Neural cell (in vitro differentiated cells): ENCODE measurements around the gene ANXA9. TPM values are rescaled to one million over a fixed set of nuclear protein-coding genes. Genes with fewer than 3 reads are reported as not detected.

Source experiments
- H2AFZ ChIP-seq: fragments of 200-600, 300-800 bp; sonication (generic), shearing (Covaris generic); 2 replicates; pipeline ENCODE4 v1.6.0; 2014; ENCODE audit warnings: low read depth, mild to moderate bottlenecking, antibody characterized with exemption, low read length, moderate library complexity
- H3F3A ChIP-seq: fragments of 200-600 bp; shearing (Covaris generic); 2 replicates; pipeline ENCODE4 v1.6.1; 2016; ENCODE audit warnings: mild to moderate bottlenecking, moderate library complexity, mixed read lengths, antibody characterized with exemption, low read length; ENCODE audit not compliant: insufficient read depth, poor library complexity, severe bottlenecking
- H3K27ac ChIP-seq: fragments of 200-600, 300-800 bp; sonication (generic), shearing (Covaris generic); 2 replicates; pipeline ENCODE4 v1.5.1; 2014; ENCODE audit warnings: mild to moderate bottlenecking, low read length, moderate library complexity
- H3K27me3 ChIP-seq: fragments of 300-800, 200-600 bp; sonication (generic), shearing (Covaris generic); 2 replicates; pipeline ENCODE4 v1.6.0; 2014; ENCODE audit warnings: mild to moderate bottlenecking, low read depth, low read length, moderate library complexity; ENCODE audit not compliant: insufficient read depth
- H3K36me3 ChIP-seq: fragments of 300-800, 200-600 bp; sonication (generic), shearing (Covaris generic); 2 replicates; pipeline ENCODE4 v1.5.1; 2014; ENCODE audit warnings: mild to moderate bottlenecking, antibody characterized with exemption, low read length, moderate library complexity; ENCODE audit not compliant: insufficient read depth
- H3K4me2 ChIP-seq: fragments of 300-800, 200-600 bp; sonication (generic), shearing (Covaris generic); 2 replicates; pipeline ENCODE4 v1.6.0; 2014; ENCODE audit warnings: mild to moderate bottlenecking, low read length
- H3K4me3 ChIP-seq: fragments of 300-800, 200-600 bp; sonication (generic), shearing (Covaris generic); 2 replicates; pipeline ENCODE4 v1.5.1; 2014; ENCODE audit warnings: mild to moderate bottlenecking, low read length, moderate library complexity
- H3K79me2 ChIP-seq: fragments of 200-600 bp; shearing (Covaris generic); replicated peaks from 2 replicates; pipeline ENCODE4 v1.6.0; 2014; ENCODE audit warnings: mild to moderate bottlenecking, low read length, moderate library complexity; ENCODE audit not compliant: insufficient read depth
- H3K9ac ChIP-seq: fragments of 300-800, 200-600 bp; sonication (generic), shearing (Covaris generic); 2 replicates; pipeline ENCODE4 v1.6.1; 2016; ENCODE audit warnings: mild to moderate bottlenecking, low read length, mixed read lengths
- H3K9me2 ChIP-seq: fragments of 200-600 bp; shearing (Covaris generic); 2 replicates; pipeline ENCODE4 v1.6.1; 2016; ENCODE audit warnings: mild to moderate bottlenecking, low read length, mixed read lengths; ENCODE audit not compliant: insufficient read depth
- H3K9me3 ChIP-seq: fragments of 200-600, 300-800 bp; sonication (generic), shearing (Covaris generic); 2 replicates; pipeline ENCODE4 v1.6.1; 2016; ENCODE audit warnings: mild to moderate bottlenecking, mixed run types, low read length, moderate library complexity, mixed read lengths
- H4K20me1 ChIP-seq: fragments of 200-600 bp; shearing (Covaris generic); 2 replicates; pipeline ENCODE4 v1.6.1; 2016; ENCODE audit warnings: mild to moderate bottlenecking, mixed run types; ENCODE audit not compliant: insufficient read depth
- EP300 ChIP-seq: fragments of 450-650 bp; conservative IDR thresholded peaks from 2 replicates; pipeline ENCODE4 v1.6.1; 2014; ENCODE audit warnings: antibody characterized with exemption, mild to moderate bottlenecking, moderate library complexity; ENCODE audit not compliant: poor library complexity, severe bottlenecking
- EZH2 ChIP-seq: fragments of 200-600, 300-800 bp; shearing (Covaris generic), sonication (generic); IDR thresholded peaks from 2 replicates; pipeline ENCODE4 v1.6.1; 2014; ENCODE audit warnings: antibody characterized with exemption, low read length, borderline replicate concordance, mild to moderate bottlenecking; ENCODE audit not compliant: insufficient read depth, poor library complexity, severe bottlenecking
- MXI1 ChIP-seq: fragments of 450-650 bp; conservative IDR thresholded peaks from 2 replicates; pipeline ENCODE4 v1.6.1; 2014; ENCODE audit warnings: antibody characterized with exemption, mild to moderate bottlenecking; ENCODE audit not compliant: poor library complexity, severe bottlenecking
- RAD21 ChIP-seq: fragments of 450-650 bp; conservative IDR thresholded peaks from 2 replicates; pipeline ENCODE4 v1.6.1; 2014; ENCODE audit warnings: antibody characterized with exemption, mild to moderate bottlenecking, moderate library complexity
- SMC3 ChIP-seq: fragments of 450-650 bp; conservative IDR thresholded peaks from 2 replicates; pipeline ENCODE4 v1.6.1; 2014; ENCODE audit warnings: antibody characterized with exemption, mild to moderate bottlenecking, moderate library complexity; ENCODE audit not compliant: poor library complexity
- TAF1 ChIP-seq: IDR thresholded peaks from 2 replicates; pipeline ENCODE4 v1.6.1; 2012; ENCODE audit warnings: low read depth
- polyA plus RNA-seq: library from polyadenylated mRNA; depleted of rRNA; stranded (reverse); fragments of >200 nt; gene quantifications from 2 replicates; pipeline ENCODE4 v1.2.3, GENCODE V29; 2014
- TF ChIP-seq, protein P1 (sequence below): fragments of 450-650 bp; IDR thresholded peaks from 2 replicates; pipeline ENCODE4 v1.5.1; 2014; ENCODE audit warnings: antibody characterized with exemption, mild to moderate bottlenecking, moderate library complexity; ENCODE audit not compliant: poor library complexity, severe bottlenecking
- TF ChIP-seq, protein P2 (sequence below): IDR thresholded peaks from 2 replicates; pipeline ENCODE4 v1.6.1; 2012; ENCODE audit warnings: borderline replicate concordance

The ANXA9 gene
- polyA plus RNA-seq, 1 donor from 2014 or later = not detected

GRCh38 chr1:150974580-150975478, 7.3 kb upstream of the ANXA9 start, which contains the start of gene CERS2:
Gene CERS2 (minus strand): TSS chr1:150974835. CDS start chr1:150969090, 5,745 bp downstream.
- Histone ChIP-seq H2AFZ (peak within 1 kb of the TSS; percentile 73), H3F3A (no peaks in the 10 kb centered on the region)

DNA sequence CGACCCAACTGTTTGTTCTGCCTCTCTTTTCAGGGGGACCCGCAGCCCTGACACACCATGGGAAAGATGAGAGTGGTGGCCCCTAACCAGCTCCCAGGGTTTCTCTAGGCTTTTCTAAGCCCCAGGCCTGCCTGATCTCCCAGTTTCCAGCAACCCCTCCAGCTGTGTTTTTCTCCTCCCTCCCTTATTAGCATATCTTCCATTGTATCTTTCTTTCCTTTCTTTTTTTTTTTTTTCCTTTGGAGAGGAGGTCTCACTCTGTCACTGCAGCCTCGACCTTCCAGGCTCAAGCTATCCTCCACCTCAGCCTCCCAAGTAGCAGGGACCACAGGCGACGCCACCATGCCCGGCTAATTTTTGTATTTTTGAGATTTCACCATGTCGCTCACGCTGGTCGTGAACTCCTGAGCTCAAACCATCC, 5.7 kb upstream of the ANXA9 start:
- no peak overlapping the region for H3K4me2 ChIP-seq
- no peaks in the 10 kb centered on the region for H3F3A ChIP-seq
- no peaks in the 10 kb centered on the region for H4K20me1 ChIP-seq
- H3K27me3 ChIP-seq = no peaks in the 10 kb centered on the region
- H3K79me2 ChIP-seq = peaks cover 37% of the 10 kb centered on the region
- H3K9me2 ChIP-seq = no peaks in the 10 kb centered on the region
- no peak overlapping the region for H3K27ac ChIP-seq
- TF ChIP-seq MXI1 (no peak), SMC3 (no peak), EP300 (no peak), RAD21 (no peak), EZH2 (no peak), TAF1 (no peak)
- TF ChIP-seq, protein P1, sequence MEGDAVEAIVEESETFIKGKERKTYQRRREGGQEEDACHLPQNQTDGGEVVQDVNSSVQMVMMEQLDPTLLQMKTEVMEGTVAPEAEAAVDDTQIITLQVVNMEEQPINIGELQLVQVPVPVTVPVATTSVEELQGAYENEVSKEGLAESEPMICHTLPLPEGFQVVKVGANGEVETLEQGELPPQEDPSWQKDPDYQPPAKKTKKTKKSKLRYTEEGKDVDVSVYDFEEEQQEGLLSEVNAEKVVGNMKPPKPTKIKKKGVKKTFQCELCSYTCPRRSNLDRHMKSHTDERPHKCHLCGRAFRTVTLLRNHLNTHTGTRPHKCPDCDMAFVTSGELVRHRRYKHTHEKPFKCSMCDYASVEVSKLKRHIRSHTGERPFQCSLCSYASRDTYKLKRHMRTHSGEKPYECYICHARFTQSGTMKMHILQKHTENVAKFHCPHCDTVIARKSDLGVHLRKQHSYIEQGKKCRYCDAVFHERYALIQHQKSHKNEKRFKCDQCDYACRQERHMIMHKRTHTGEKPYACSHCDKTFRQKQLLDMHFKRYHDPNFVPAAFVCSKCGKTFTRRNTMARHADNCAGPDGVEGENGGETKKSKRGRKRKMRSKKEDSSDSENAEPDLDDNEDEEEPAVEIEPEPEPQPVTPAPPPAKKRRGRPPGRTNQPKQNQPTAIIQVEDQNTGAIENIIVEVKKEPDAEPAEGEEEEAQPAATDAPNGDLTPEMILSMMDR = no peak
- TF ChIP-seq, protein P2, sequence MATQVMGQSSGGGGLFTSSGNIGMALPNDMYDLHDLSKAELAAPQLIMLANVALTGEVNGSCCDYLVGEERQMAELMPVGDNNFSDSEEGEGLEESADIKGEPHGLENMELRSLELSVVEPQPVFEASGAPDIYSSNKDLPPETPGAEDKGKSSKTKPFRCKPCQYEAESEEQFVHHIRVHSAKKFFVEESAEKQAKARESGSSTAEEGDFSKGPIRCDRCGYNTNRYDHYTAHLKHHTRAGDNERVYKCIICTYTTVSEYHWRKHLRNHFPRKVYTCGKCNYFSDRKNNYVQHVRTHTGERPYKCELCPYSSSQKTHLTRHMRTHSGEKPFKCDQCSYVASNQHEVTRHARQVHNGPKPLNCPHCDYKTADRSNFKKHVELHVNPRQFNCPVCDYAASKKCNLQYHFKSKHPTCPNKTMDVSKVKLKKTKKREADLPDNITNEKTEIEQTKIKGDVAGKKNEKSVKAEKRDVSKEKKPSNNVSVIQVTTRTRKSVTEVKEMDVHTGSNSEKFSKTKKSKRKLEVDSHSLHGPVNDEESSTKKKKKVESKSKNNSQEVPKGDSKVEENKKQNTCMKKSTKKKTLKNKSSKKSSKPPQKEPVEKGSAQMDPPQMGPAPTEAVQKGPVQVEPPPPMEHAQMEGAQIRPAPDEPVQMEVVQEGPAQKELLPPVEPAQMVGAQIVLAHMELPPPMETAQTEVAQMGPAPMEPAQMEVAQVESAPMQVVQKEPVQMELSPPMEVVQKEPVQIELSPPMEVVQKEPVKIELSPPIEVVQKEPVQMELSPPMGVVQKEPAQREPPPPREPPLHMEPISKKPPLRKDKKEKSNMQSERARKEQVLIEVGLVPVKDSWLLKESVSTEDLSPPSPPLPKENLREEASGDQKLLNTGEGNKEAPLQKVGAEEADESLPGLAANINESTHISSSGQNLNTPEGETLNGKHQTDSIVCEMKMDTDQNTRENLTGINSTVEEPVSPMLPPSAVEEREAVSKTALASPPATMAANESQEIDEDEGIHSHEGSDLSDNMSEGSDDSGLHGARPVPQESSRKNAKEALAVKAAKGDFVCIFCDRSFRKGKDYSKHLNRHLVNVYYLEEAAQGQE = no peak
- H3K4me3 ChIP-seq = no peak overlapping the region
- no peak overlapping the region for H3K9ac ChIP-seq
- H3K36me3 ChIP-seq = no peaks in the 10 kb centered on the region
- no peak overlapping the region for H2AFZ ChIP-seq
- H3K9me3 ChIP-seq = no peaks in the 10 kb centered on the region

More at GRCh38 chr1:150974580-150975478, 7.3 kb upstream of the ANXA9 start, which contains the start of gene CERS2:
- Histone ChIP-seq H3K4me3 (peak within 1 kb of the TSS; percentile 94), H3K9me2 (no peaks in the 10 kb centered on the region), H3K27ac (peak within 1 kb of the TSS; percentile 73), H3K4me2 (peak within 1 kb of the TSS; percentile 41), H3K9me3 (no peaks in the 10 kb centered on the region), H3K79me2 (peaks cover 49% of the 10 kb centered on the region), H3K27me3 (no peaks in the 10 kb centered on the region), H4K20me1 (no peaks in the 10 kb centered on the region), H3K9ac (peak within 1 kb of the TSS; percentile 90), H3K36me3 (no peaks in the 10 kb centered on the region)
- TF ChIP-seq, protein P2 = peak; percentile 49
- no peak for TF ChIP-seq EP300
